HepG2 (cell line): ENCODE data around the gene FGF21. TPM values are rescaled to one million over a fixed set of nuclear protein-coding genes. Genes with fewer than 3 reads are reported as not detected.

Experiments used
- ADNP ChIP-seq: sonication (generic); formaldehyde crosslinking; IDR thresholded peaks from 2 replicates; pipeline ENCODE4 v1.4.0; 2020; ENCODE audit warnings: missing genetic modification reagents
- ARID2 ChIP-seq: sonication (generic); formaldehyde crosslinking; IDR thresholded peaks from 2 replicates; pipeline ENCODE4 v1.8.1; 2022; ENCODE audit warnings: mild to moderate bottlenecking, missing genetic modification reagents, borderline replicate concordance
- EEA1 ChIP-seq: sonication (generic); formaldehyde crosslinking; IDR thresholded peaks from 2 replicates; pipeline ENCODE4 v1.5.1; 2020; ENCODE audit warnings: mild to moderate bottlenecking, missing genetic modification reagents, borderline replicate concordance
- ETV6 ChIP-seq: sonication (generic); formaldehyde crosslinking; conservative IDR thresholded peaks from 2 replicates; pipeline ENCODE4 v1.4.0; 2020; ENCODE audit warnings: missing genetic modification reagents
- NR2F2 ChIP-seq: IDR thresholded peaks from 2 replicates; pipeline ENCODE4 v1.6.1; 2012; ENCODE audit warnings: low read depth, inconsistent platforms, borderline replicate concordance
- SKI ChIP-seq: fragments of 450-650 bp; IDR thresholded peaks from one replicate; pipeline ENCODE4 v1.6.1; 2018; ENCODE audit warnings: mild to moderate bottlenecking; ENCODE audit not compliant: partially characterized antibody
- ZFP36 ChIP-seq: fragments of 150-350 bp; IDR thresholded peaks from 2 replicates; pipeline ENCODE4 v1.6.1; 2018; ENCODE audit warnings: borderline replicate concordance, low read length, low read depth; ENCODE audit not compliant: partially characterized antibody
- ZNF335 ChIP-seq: sonication (generic); formaldehyde crosslinking; IDR thresholded peaks from 2 replicates; pipeline ENCODE4 v1.4.0; 2020; ENCODE audit warnings: missing genetic modification reagents
- ZNF589 ChIP-seq: sonication (generic); formaldehyde crosslinking; conservative IDR thresholded peaks from 2 replicates; pipeline ENCODE4 v1.8.0; 2022; ENCODE audit warnings: mild to moderate bottlenecking, moderate library complexity, missing genetic modification reagents
- ZNF598 ChIP-seq: sonication (generic); formaldehyde crosslinking; IDR thresholded peaks from 2 replicates; pipeline ENCODE4 v1.5.1; 2020; ENCODE audit warnings: mild to moderate bottlenecking, missing genetic modification reagents, borderline replicate concordance
- polyA plus RNA-seq, 8 experiments: library from polyadenylated mRNA; depleted of rRNA in 3 of 8; stranded (reverse) in 7 of 8; unstranded in 1 of 8; fragments of >200 nt; fragmentation: Illumina TruSeq in 4 of 8; extraction: Trizol in 4 of 8; gene quantifications; 2 replicates each; pipeline versions ENCODE4 v1.2.1 to v1.2.3, GENCODE V29; 2011 to 2016; ENCODE audit warnings: low read depth in 4 of 8, missing spikeins in 1 of 8, mixed read lengths in 1 of 8; ENCODE audit not compliant: insufficient read depth in 1 of 8
- total RNA-seq, 5 experiments: library from RNA; depleted of rRNA; stranded (reverse); fragments of >200 nt; fragmentation: Illumina TruSeq; extraction: Trizol; gene quantifications; 2 replicates each; pipeline ENCODE4 v1.2.3, GENCODE V29; 2016; ENCODE audit warnings: low read depth in 1 of 5
- TF ChIP-seq, protein P1 (sequence below): sonication (generic); formaldehyde crosslinking; IDR thresholded peaks from 2 replicates; pipeline ENCODE4 v1.5.0; 2020; ENCODE audit warnings: mild to moderate bottlenecking, missing genetic modification reagents, borderline replicate concordance
- TF ChIP-seq, protein P2 (sequence below): sonication (generic); formaldehyde crosslinking; IDR thresholded peaks from 2 replicates; pipeline ENCODE4 v1.4.0; 2020; ENCODE audit warnings: missing genetic modification reagents
- TF ChIP-seq, protein P3 (sequence below): sonication (generic); formaldehyde crosslinking; IDR thresholded peaks from 2 replicates; pipeline ENCODE4 v1.9.0; 2021; ENCODE audit warnings: missing genetic modification reagents, borderline replicate concordance
- TF ChIP-seq, protein P4 (sequence below): sonication (generic); formaldehyde crosslinking; IDR thresholded peaks from 2 replicates; pipeline ENCODE4 v1.4.0; 2020; ENCODE audit warnings: missing genetic modification reagents; ENCODE audit errors: not compliant biosample characterization
- TF ChIP-seq, protein P5 (sequence below): sonication (generic); formaldehyde crosslinking; IDR thresholded peaks from 2 replicates; pipeline ENCODE4 v1.4.0; 2020; ENCODE audit warnings: missing genetic modification reagents, borderline replicate concordance
- TF ChIP-seq, protein P6 (sequence below): IDR thresholded peaks from 2 replicates; pipeline ENCODE4 v1.6.1; 2018; ENCODE audit warnings: missing genetic modification reagents, mild to moderate bottlenecking, missing compliant biosample characterization

Gene FGF21
- total and polyA plus RNA-seq, 2 of the 13 experiments (the other 11 are each of a cell fraction or from before 2014, with no cell fraction given) = 0.17 TPM; not detected in 1

DNA sequence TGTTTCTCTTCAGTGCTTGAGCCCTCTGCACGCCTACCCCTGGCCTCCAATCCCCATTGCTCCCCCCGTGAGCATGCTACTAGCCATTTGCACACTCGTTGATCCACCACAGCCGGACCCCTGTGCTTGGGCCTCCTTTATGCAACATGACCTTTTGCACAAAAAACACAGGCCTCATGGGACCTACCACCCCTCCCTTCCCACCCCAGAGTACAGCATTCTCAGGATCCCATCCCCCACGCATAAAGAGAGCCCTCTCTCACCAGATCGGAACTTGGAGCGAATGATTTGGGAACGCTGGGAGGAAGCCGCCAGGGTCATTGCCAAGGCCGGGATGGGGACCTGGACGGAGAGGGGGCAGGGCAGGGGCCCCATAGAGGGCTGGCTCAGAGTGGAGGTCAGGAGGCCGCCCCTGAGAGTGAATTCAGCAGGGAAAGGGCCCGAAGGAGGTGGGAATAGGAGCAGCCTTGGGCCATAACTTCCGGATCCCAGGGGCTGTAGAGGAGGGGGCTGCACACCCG lies 36.6 kb upstream of the FGF21 start (continued):
- TF ChIP-seq, protein P1, sequence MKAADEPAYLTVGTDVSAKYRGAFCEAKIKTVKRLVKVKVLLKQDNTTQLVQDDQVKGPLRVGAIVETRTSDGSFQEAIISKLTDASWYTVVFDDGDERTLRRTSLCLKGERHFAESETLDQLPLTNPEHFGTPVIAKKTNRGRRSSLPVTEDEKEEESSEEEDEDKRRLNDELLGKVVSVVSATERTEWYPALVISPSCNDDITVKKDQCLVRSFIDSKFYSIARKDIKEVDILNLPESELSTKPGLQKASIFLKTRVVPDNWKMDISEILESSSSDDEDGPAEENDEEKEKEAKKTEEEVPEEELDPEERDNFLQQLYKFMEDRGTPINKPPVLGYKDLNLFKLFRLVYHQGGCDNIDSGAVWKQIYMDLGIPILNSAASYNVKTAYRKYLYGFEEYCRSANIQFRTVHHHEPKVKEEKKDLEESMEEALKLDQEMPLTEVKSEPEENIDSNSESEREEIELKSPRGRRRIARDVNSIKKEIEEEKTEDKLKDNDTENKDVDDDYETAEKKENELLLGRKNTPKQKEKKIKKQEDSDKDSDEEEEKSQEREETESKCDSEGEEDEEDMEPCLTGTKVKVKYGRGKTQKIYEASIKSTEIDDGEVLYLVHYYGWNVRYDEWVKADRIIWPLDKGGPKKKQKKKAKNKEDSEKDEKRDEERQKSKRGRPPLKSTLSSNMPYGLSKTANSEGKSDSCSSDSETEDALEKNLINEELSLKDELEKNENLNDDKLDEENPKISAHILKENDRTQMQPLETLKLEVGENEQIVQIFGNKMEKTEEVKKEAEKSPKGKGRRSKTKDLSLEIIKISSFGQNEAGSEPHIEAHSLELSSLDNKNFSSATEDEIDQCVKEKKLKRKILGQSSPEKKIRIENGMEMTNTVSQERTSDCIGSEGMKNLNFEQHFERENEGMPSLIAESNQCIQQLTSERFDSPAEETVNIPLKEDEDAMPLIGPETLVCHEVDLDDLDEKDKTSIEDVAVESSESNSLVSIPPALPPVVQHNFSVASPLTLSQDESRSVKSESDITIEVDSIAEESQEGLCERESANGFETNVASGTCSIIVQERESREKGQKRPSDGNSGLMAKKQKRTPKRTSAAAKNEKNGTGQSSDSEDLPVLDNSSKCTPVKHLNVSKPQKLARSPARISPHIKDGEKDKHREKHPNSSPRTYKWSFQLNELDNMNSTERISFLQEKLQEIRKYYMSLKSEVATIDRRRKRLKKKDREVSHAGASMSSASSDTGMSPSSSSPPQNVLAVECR (CRISPR knock-in tag) = peak; percentile 27; the same call in 1 of the 2 replicates
- peak; percentile 53; the same call in 1 of the 2 replicates for TF ChIP-seq NR2F2
- TF ChIP-seq, protein P2, sequence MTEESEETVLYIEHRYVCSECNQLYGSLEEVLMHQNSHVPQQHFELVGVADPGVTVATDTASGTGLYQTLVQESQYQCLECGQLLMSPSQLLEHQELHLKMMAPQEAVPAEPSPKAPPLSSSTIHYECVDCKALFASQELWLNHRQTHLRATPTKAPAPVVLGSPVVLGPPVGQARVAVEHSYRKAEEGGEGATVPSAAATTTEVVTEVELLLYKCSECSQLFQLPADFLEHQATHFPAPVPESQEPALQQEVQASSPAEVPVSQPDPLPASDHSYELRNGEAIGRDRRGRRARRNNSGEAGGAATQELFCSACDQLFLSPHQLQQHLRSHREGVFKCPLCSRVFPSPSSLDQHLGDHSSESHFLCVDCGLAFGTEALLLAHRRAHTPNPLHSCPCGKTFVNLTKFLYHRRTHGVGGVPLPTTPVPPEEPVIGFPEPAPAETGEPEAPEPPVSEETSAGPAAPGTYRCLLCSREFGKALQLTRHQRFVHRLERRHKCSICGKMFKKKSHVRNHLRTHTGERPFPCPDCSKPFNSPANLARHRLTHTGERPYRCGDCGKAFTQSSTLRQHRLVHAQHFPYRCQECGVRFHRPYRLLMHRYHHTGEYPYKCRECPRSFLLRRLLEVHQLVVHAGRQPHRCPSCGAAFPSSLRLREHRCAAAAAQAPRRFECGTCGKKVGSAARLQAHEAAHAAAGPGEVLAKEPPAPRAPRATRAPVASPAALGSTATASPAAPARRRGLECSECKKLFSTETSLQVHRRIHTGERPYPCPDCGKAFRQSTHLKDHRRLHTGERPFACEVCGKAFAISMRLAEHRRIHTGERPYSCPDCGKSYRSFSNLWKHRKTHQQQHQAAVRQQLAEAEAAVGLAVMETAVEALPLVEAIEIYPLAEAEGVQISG = peak; percentile 38; the same call in 1 of the 2 replicates
- no peak for TF ChIP-seq ETV6 (CRISPR knock-in tag)
- TF ChIP-seq ADNP = no peak
- TF ChIP-seq SKI = peak; percentile 97
- no peak for TF ChIP-seq ZNF335
- TF ChIP-seq, protein P3, sequence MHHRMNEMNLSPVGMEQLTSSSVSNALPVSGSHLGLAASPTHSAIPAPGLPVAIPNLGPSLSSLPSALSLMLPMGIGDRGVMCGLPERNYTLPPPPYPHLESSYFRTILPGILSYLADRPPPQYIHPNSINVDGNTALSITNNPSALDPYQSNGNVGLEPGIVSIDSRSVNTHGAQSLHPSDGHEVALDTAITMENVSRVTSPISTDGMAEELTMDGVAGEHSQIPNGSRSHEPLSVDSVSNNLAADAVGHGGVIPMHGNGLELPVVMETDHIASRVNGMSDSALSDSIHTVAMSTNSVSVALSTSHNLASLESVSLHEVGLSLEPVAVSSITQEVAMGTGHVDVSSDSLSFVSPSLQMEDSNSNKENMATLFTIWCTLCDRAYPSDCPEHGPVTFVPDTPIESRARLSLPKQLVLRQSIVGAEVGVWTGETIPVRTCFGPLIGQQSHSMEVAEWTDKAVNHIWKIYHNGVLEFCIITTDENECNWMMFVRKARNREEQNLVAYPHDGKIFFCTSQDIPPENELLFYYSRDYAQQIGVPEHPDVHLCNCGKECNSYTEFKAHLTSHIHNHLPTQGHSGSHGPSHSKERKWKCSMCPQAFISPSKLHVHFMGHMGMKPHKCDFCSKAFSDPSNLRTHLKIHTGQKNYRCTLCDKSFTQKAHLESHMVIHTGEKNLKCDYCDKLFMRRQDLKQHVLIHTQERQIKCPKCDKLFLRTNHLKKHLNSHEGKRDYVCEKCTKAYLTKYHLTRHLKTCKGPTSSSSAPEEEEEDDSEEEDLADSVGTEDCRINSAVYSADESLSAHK (CRISPR knock-in tag) = no peak
- TF ChIP-seq, protein P4, sequence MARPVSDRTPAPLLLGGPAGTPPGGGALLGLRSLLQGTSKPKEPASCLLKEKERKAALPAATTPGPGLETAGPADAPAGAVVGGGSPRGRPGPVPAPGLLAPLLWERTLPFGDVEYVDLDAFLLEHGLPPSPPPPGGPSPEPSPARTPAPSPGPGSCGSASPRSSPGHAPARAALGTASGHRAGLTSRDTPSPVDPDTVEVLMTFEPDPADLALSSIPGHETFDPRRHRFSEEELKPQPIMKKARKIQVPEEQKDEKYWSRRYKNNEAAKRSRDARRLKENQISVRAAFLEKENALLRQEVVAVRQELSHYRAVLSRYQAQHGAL (CRISPR knock-in tag) = no peak
- TF ChIP-seq ZNF589 (CRISPR knock-in tag) = no peak
- TF ChIP-seq, protein P5, sequence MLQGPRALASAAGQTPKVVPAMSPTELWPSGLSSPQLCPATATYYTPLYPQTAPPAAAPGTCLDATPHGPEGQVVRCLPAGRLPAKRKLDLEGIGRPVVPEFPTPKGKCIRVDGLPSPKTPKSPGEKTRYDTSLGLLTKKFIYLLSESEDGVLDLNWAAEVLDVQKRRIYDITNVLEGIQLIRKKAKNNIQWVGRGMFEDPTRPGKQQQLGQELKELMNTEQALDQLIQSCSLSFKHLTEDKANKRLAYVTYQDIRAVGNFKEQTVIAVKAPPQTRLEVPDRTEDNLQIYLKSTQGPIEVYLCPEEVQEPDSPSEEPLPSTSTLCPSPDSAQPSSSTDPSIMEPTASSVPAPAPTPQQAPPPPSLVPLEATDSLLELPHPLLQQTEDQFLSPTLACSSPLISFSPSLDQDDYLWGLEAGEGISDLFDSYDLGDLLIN (CRISPR knock-in tag) = no peak
- TF ChIP-seq ZFP36 = no peak
- no peak for TF ChIP-seq ARID2 (CRISPR knock-in tag)
- TF ChIP-seq EEA1 = no peak
- TF ChIP-seq, protein P6, sequence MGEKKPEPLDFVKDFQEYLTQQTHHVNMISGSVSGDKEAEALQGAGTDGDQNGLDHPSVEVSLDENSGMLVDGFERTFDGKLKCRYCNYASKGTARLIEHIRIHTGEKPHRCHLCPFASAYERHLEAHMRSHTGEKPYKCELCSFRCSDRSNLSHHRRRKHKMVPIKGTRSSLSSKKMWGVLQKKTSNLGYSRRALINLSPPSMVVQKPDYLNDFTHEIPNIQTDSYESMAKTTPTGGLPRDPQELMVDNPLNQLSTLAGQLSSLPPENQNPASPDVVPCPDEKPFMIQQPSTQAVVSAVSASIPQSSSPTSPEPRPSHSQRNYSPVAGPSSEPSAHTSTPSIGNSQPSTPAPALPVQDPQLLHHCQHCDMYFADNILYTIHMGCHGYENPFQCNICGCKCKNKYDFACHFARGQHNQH = no peak
- TF ChIP-seq ZNF598 (CRISPR knock-in tag) = no peak
